Neural progenitor cell (in vitro differentiated cells): ENCODE data around the gene CNEP1R1. TPM values are rescaled to one million over a fixed set of nuclear protein-coding genes. Genes with fewer than 3 reads are reported as not detected.
A peak's percentile ranks its signal among the peaks of the same experiment; 100 is the strongest.

ENCODE experiments used
- DNase-seq: peaks from one replicate; pipeline ENCODE4 v3.0.0-alpha.2; 2016; ENCODE audit warnings: low spot score
- H2AFZ ChIP-seq: fragments of 200-600 bp; sonication (generic); replicated peaks from 2 replicates; pipeline ENCODE4 v1.6.1; 2016; ENCODE audit warnings: antibody characterized with exemption
- H3F3A ChIP-seq: fragments of 200-600 bp; sonication (generic); 2 replicates; pipeline ENCODE4 v1.6.1; 2016; ENCODE audit warnings: antibody characterized with exemption, low read depth
- H3K27ac ChIP-seq: fragments of 200-600 bp; sonication (generic); 2 replicates; pipeline ENCODE4 v1.5.1; 2016; ENCODE audit warnings: mild to moderate bottlenecking
- H3K27me3 ChIP-seq: fragments of 200-600 bp; sonication (generic); 2 replicates; pipeline ENCODE4 v1.6.1; 2016; ENCODE audit warnings: mild to moderate bottlenecking, moderate library complexity
- H3K36me3 ChIP-seq: fragments of 200-600 bp; sonication (generic); 2 replicates; pipeline ENCODE4 v1.5.1; 2016
- H3K4me1 ChIP-seq: fragments of 200-600 bp; sonication (generic); 2 replicates; pipeline ENCODE4 v1.6.1; 2016; ENCODE audit warnings: mixed run types
- H3K4me2 ChIP-seq: fragments of 200-600 bp; sonication (generic); 2 replicates; pipeline ENCODE4 v1.6.1; 2016
- H3K4me3 ChIP-seq: fragments of 200-600 bp; sonication (generic); 2 replicates; pipeline ENCODE4 v1.5.1; 2016
- H3K79me2 ChIP-seq: fragments of 200-600 bp; sonication (generic); 2 replicates; pipeline ENCODE4 v1.6.1; 2016; ENCODE audit warnings: low read depth
- H3K9ac ChIP-seq: fragments of 200-600 bp; sonication (generic); 2 replicates; pipeline ENCODE4 v1.6.1; 2016
- H3K9me3 ChIP-seq: fragments of 200-600 bp; sonication (generic); 2 replicates; pipeline ENCODE4 v1.5.1; 2016; ENCODE audit warnings: low read depth
- H4K20me1 ChIP-seq: fragments of 200-600 bp; sonication (generic); 2 replicates; pipeline ENCODE4 v1.6.1; 2016; ENCODE audit warnings: low read depth
- H3K27ac Mint-ChIP-seq: 3 replicates; pipeline ENCODE4 v1.8.0; 2021; ENCODE audit warnings: mixed read lengths
- H3K27me3 Mint-ChIP-seq: 2 replicates; pipeline ENCODE4 v1.8.0; 2022; ENCODE audit warnings: low read depth, mild to moderate bottlenecking, inconsistent platforms, moderate library complexity, mixed read lengths; ENCODE audit not compliant: insufficient read depth
- H3K36me3 Mint-ChIP-seq: 3 replicates; pipeline ENCODE4 v1.8.0; 2021; ENCODE audit warnings: mixed read lengths
- H3K4me1 Mint-ChIP-seq: 3 replicates; pipeline ENCODE4 v1.8.0; 2021; ENCODE audit warnings: mixed read lengths
- H3K4me3 Mint-ChIP-seq: 3 replicates; pipeline ENCODE4 v1.8.0; 2021; ENCODE audit warnings: mild to moderate bottlenecking, moderate library complexity, mixed read lengths
- H3K9me3 Mint-ChIP-seq: 3 replicates; pipeline ENCODE4 v1.8.0; 2020; ENCODE audit warnings: mixed read lengths
- EZH2 ChIP-seq: fragments of 200-600 bp; sonication (generic); IDR thresholded peaks from 2 replicates; pipeline ENCODE4 v1.6.1; 2017; ENCODE audit warnings: antibody characterized with exemption, mild to moderate bottlenecking, moderate library complexity
- EZH2phosphoT487 ChIP-seq: fragments of 200-600 bp; sonication (generic); IDR thresholded peaks from 2 replicates; pipeline ENCODE4 v1.6.1; 2017; ENCODE audit warnings: antibody characterized with exemption
- total RNA-seq: library from RNA; depleted of rRNA; stranded (reverse); fragments of >200 nt; gene quantifications from 2 replicates; pipeline ENCODE4 v1.2.3, GENCODE V29; 2015; ENCODE audit warnings: low replicate concordance
- TF ChIP-seq, protein P1 (sequence below): fragments of 200-600 bp; sonication (generic); IDR thresholded peaks from 2 replicates; pipeline ENCODE4 v1.5.1; 2017; ENCODE audit warnings: antibody characterized with exemption, mild to moderate bottlenecking

The CNEP1R1 gene
- total RNA-seq, 1 donor from 2014 or later: 52.7 TPM

DNA sequence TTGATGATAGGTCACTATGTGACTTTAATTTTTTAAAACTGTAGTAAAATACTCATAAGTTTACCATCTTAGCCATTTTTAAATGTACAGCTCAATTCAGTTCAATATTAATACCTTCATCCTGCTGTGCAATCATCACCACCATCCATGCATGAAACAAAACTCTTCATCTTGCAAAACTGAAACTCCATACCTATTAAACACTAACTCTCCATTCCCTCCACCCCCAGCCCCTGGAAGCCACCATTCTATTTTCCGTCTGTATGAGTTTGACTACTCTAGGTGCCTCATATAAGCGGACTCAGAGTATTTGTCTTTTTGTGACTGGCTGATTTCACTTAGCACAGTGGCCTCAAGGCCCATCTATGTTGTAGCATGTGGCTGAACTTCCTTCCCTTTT lies 9.4 kb upstream of the CNEP1R1 start:
- Mint-ChIP-seq H3K9me3 (no peaks in the 10 kb centered on the region), H3K27me3 (peaks cover 2% of the 10 kb centered on the region), H3K4me3 (no peak overlapping the region), H3K27ac (no peak overlapping the region), H3K4me1 (no peaks in the 10 kb centered on the region), H3K36me3 (no peaks in the 10 kb centered on the region)
- no peaks in the 10 kb centered on the region for H3K79me2 ChIP-seq
- no peak overlapping the region for H3K4me2 ChIP-seq
- H3K9me3 ChIP-seq: no peaks in the 10 kb centered on the region
- no peaks in the 10 kb centered on the region for H3F3A ChIP-seq
- H4K20me1 ChIP-seq: no peaks in the 10 kb centered on the region
- DNase-seq: no peak
- no peak overlapping the region for H3K9ac ChIP-seq
- no peaks in the 10 kb centered on the region for H3K27me3 ChIP-seq
- H3K27ac ChIP-seq: no peak overlapping the region
- H3K36me3 ChIP-seq: no peaks in the 10 kb centered on the region
- TF ChIP-seq EZH2phosphoT487 (no peak), EZH2 (no peak)
- TF ChIP-seq, protein P1, sequence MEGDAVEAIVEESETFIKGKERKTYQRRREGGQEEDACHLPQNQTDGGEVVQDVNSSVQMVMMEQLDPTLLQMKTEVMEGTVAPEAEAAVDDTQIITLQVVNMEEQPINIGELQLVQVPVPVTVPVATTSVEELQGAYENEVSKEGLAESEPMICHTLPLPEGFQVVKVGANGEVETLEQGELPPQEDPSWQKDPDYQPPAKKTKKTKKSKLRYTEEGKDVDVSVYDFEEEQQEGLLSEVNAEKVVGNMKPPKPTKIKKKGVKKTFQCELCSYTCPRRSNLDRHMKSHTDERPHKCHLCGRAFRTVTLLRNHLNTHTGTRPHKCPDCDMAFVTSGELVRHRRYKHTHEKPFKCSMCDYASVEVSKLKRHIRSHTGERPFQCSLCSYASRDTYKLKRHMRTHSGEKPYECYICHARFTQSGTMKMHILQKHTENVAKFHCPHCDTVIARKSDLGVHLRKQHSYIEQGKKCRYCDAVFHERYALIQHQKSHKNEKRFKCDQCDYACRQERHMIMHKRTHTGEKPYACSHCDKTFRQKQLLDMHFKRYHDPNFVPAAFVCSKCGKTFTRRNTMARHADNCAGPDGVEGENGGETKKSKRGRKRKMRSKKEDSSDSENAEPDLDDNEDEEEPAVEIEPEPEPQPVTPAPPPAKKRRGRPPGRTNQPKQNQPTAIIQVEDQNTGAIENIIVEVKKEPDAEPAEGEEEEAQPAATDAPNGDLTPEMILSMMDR: no peak
- no peak overlapping the region for H3K4me3 ChIP-seq
- H2AFZ ChIP-seq: no peak overlapping the region
- H3K4me1 ChIP-seq: no peaks in the 10 kb centered on the region

DNA sequence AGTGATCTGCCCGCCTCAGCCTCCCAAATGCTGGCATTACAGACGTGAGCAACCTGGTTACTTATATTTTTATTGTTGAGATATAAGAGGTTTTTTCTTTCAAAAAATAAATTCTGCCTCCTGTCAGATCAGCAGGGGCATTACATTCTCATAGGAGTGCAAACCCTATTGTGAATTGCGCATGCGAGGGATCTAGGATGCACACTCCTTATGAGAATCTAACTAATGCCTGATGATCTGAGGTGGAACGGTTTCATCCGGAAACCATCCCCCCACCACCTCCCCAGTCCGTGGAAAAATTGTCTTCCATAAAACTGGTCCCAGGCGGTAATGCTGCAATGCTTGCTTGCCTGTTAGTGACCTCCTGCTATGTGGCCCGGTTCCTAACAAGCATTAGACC lies 7.5 kb upstream of the CNEP1R1 start:
- Histone ChIP-seq H4K20me1 (no peaks in the 10 kb centered on the region), H2AFZ (no peak overlapping the region), H3K9me3 (no peaks in the 10 kb centered on the region), H3K4me1 (peaks cover 11% of the 10 kb centered on the region), H3K27ac (no peak overlapping the region), H3F3A (peaks cover 4% of the 10 kb centered on the region), H3K4me3 (no peak overlapping the region), H3K36me3 (no peaks in the 10 kb centered on the region), H3K9ac (no peak overlapping the region), H3K27me3 (no peaks in the 10 kb centered on the region), H3K79me2 (no peaks in the 10 kb centered on the region), H3K4me2 (no peak overlapping the region)
- TF ChIP-seq EZH2: no peak
- TF ChIP-seq, protein P1: no peak
- TF ChIP-seq EZH2phosphoT487: no peak
- Mint-ChIP-seq H3K4me1 (peaks cover 7% of the 10 kb centered on the region), H3K36me3 (no peaks in the 10 kb centered on the region), H3K27me3 (peaks cover 2% of the 10 kb centered on the region), H3K9me3 (no peaks in the 10 kb centered on the region), H3K27ac (no peak overlapping the region), H3K4me3 (no peak overlapping the region)
- no peak for DNase-seq

DNA sequence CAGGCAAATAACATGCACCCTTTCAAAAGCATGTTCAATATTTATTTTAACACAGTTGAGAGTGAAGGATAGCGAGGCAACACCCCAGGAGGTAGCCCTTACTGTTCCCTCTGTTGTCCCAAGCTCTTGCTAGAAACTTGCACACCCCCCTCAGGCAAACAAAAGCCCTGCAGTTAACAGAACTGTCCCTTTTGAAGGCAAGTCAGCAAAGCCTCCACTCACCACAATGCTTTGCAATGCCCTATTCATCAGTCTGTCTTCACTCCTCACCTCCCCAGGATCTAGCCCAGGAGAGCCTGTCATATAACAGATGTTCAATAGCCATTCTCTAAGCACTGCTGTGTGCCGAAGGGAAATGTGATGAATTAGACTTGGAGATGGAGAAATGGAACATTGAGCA lies 3.5 kb upstream of the CNEP1R1 start:
- H3K9me3 Mint-ChIP-seq: no peaks in the 10 kb centered on the region
- TF ChIP-seq, protein P1: peak; percentile 44
- no peak for TF ChIP-seq EZH2phosphoT487
- no peak for TF ChIP-seq EZH2
- H3F3A ChIP-seq: peaks cover 8% of the 10 kb centered on the region

More for the DNA sequence above, 3.5 kb upstream of the CNEP1R1 start:
- H3K27me3 ChIP-seq: no peaks in the 10 kb centered on the region
- H3K9ac ChIP-seq: no peak overlapping the region
- peak overlapping the region; percentile 14 for H2AFZ ChIP-seq
- peaks cover 12% of the 10 kb centered on the region for H4K20me1 ChIP-seq
- no peaks in the 10 kb centered on the region for H3K36me3 ChIP-seq
- Mint-ChIP-seq H3K27ac (no peak overlapping the region), H3K4me1 (peaks cover 21% of the 10 kb centered on the region), H3K36me3 (no peaks in the 10 kb centered on the region), H3K4me3 (no peak overlapping the region), H3K27me3 (no peaks in the 10 kb centered on the region)
- peaks cover 14% of the 10 kb centered on the region for H3K79me2 ChIP-seq
- peaks cover 17% of the 10 kb centered on the region for H3K4me1 ChIP-seq
- no peak overlapping the region for H3K27ac ChIP-seq
- H3K4me3 ChIP-seq: no peak overlapping the region
- no peaks in the 10 kb centered on the region for H3K9me3 ChIP-seq
- peak overlapping the region; percentile 62 for H3K4me2 ChIP-seq
- DNase-seq: peak; percentile 78
